ENCODE data around the gene LIN7A.
"Not testable (repeated sequence)": the region's sequence is repeated elsewhere in the genome, so short reads cannot be mapped to it uniquely, and the experiment has no call there.

Gene LIN7A

GRCh38 chr12:80782963-80783470 is 154.7 kb downstream of the LIN7A start:
- H3K36me3 Mint-ChIP-seq (ENCODE audit: low read depth); H3K27ac Mint-ChIP-seq; H3K27me3 Mint-ChIP-seq; H3K4me3 Mint-ChIP-seq; H3K4me1 Mint-ChIP-seq (ENCODE audit: low read depth); H3K9me3 Mint-ChIP-seq: not testable (repeated sequence)

- no peak overlapping the region for H3K27ac Mint-ChIP-seq
- H3K4me1 Mint-ChIP-seq (ENCODE audit: low read depth), result peaks cover 4% of the 10 kb centered on the region
- H3K9me3 Mint-ChIP-seq, result peaks cover 20% of the 10 kb centered on the region
- H3K27me3 Mint-ChIP-seq, result peaks cover 5% of the 10 kb centered on the region
- H3K4me3 Mint-ChIP-seq, result no peak overlapping the region
- H3K36me3 Mint-ChIP-seq (ENCODE audit: low read depth), result no peaks in the 10 kb centered on the region
These were observed 156.4 kb downstream of the LIN7A start for GRCh38 chr12:80781313-80781712.

- H3K27me3 Mint-ChIP-seq, result peaks cover 5% of the 10 kb centered on the region
- peaks cover 4% of the 10 kb centered on the region for H3K4me1 Mint-ChIP-seq (ENCODE audit: low read depth)
- no peak overlapping the region for H3K27ac Mint-ChIP-seq
- peaks cover 20% of the 10 kb centered on the region for H3K9me3 Mint-ChIP-seq
- no peaks in the 10 kb centered on the region for H3K36me3 Mint-ChIP-seq (ENCODE audit: low read depth)
- no peak overlapping the region for H3K4me3 Mint-ChIP-seq
These were observed 157.0 kb downstream of the LIN7A start for GRCh38 chr12:80780746-80781145.

GRCh38 chr12:80778005-80778541 is 159.7 kb downstream of the LIN7A start:
- H3K4me1 Mint-ChIP-seq (ENCODE audit: low read depth), result peaks cover 4% of the 10 kb centered on the region

GRCh38 chr12:80777587-80777986 is 160.1 kb downstream of the LIN7A start:
- H3K4me3 Mint-ChIP-seq, result no peak overlapping the region
- H3K27me3 Mint-ChIP-seq, result peaks cover 5% of the 10 kb centered on the region
- no peaks in the 10 kb centered on the region for H3K36me3 Mint-ChIP-seq (ENCODE audit: low read depth)
- no peak overlapping the region for H3K27ac Mint-ChIP-seq
- peaks cover 19% of the 10 kb centered on the region for H3K9me3 Mint-ChIP-seq
- peaks cover 4% of the 10 kb centered on the region for H3K4me1 Mint-ChIP-seq (ENCODE audit: low read depth)

More at GRCh38 chr12:80778005-80778541, 159.7 kb downstream of the LIN7A start:
- Mint-ChIP-seq H3K27ac (no peak overlapping the region), H3K36me3 (ENCODE audit: low read depth) (no peaks in the 10 kb centered on the region), H3K27me3 (peaks cover 5% of the 10 kb centered on the region), H3K4me3 (no peak overlapping the region), H3K9me3 (peaks cover 16% of the 10 kb centered on the region)

GRCh38 chr12:80776706-80777105 is 161.0 kb downstream of the LIN7A start:
- Mint-ChIP-seq H3K4me3 (no peak overlapping the region), H3K27me3 (peaks cover 5% of the 10 kb centered on the region), H3K36me3 (ENCODE audit: low read depth) (no peaks in the 10 kb centered on the region), H3K9me3 (peaks cover 22% of the 10 kb centered on the region), H3K4me1 (ENCODE audit: low read depth) (peaks cover 4% of the 10 kb centered on the region), H3K27ac (no peak overlapping the region)

- Mint-ChIP-seq H3K36me3 (ENCODE audit: low read depth) (no peaks in the 10 kb centered on the region), H3K27me3 (no peaks in the 10 kb centered on the region), H3K9me3 (peaks cover 13% of the 10 kb centered on the region), H3K4me1 (ENCODE audit: low read depth) (no peaks in the 10 kb centered on the region), H3K27ac (no peak overlapping the region), H3K4me3 (no peak overlapping the region)
These were observed 166.8 kb downstream of the LIN7A start for GRCh38 chr12:80770958-80771357.

- H3K4me3 Mint-ChIP-seq, result no peak overlapping the region
- peaks cover 13% of the 10 kb centered on the region for H3K9me3 Mint-ChIP-seq
- H3K27me3 Mint-ChIP-seq, result no peaks in the 10 kb centered on the region
- H3K27ac Mint-ChIP-seq, result no peak overlapping the region
- H3K36me3 Mint-ChIP-seq (ENCODE audit: low read depth), result no peaks in the 10 kb centered on the region
- H3K4me1 Mint-ChIP-seq (ENCODE audit: low read depth), result no peaks in the 10 kb centered on the region
These were observed 168.1 kb downstream of the LIN7A start for GRCh38 chr12:80769553-80770140.

GRCh38 chr12:80766897-80767296 is 170.8 kb downstream of the LIN7A start:
- Mint-ChIP-seq H3K27ac (no peak overlapping the region), H3K27me3 (no peaks in the 10 kb centered on the region), H3K9me3 (peaks cover 9% of the 10 kb centered on the region), H3K4me3 (no peak overlapping the region), H3K36me3 (ENCODE audit: low read depth) (no peaks in the 10 kb centered on the region), H3K4me1 (ENCODE audit: low read depth) (no peaks in the 10 kb centered on the region)

- Mint-ChIP-seq H3K27ac (no peak overlapping the region), H3K4me3 (no peak overlapping the region), H3K9me3 (peaks cover 7% of the 10 kb centered on the region), H3K4me1 (ENCODE audit: low read depth) (no peaks in the 10 kb centered on the region), H3K27me3 (no peaks in the 10 kb centered on the region), H3K36me3 (ENCODE audit: low read depth) (no peaks in the 10 kb centered on the region)
These were observed 171.5 kb downstream of the LIN7A start for GRCh38 chr12:80766210-80766609.

GRCh38 chr12:80763874-80764273 is 173.9 kb downstream of the LIN7A start:
- Mint-ChIP-seq H3K27me3 (no peaks in the 10 kb centered on the region), H3K27ac (no peak overlapping the region), H3K4me1 (ENCODE audit: low read depth) (no peaks in the 10 kb centered on the region), H3K9me3 (peaks cover 7% of the 10 kb centered on the region), H3K4me3 (no peak overlapping the region), H3K36me3 (ENCODE audit: low read depth) (no peaks in the 10 kb centered on the region)

GRCh38 chr12:80761838-80762237 is 175.9 kb downstream of the LIN7A start:
- H3K4me3 Mint-ChIP-seq, result no peak overlapping the region
- H3K9me3 Mint-ChIP-seq, result peaks cover 3% of the 10 kb centered on the region
- no peak overlapping the region for H3K27ac Mint-ChIP-seq
- H3K36me3 Mint-ChIP-seq (ENCODE audit: low read depth), result no peaks in the 10 kb centered on the region
- H3K4me1 Mint-ChIP-seq (ENCODE audit: low read depth), result no peaks in the 10 kb centered on the region
- H3K27me3 Mint-ChIP-seq, result no peaks in the 10 kb centered on the region

- Mint-ChIP-seq H3K36me3 (ENCODE audit: low read depth) (no peaks in the 10 kb centered on the region), H3K4me3 (no peak overlapping the region), H3K4me1 (ENCODE audit: low read depth) (no peaks in the 10 kb centered on the region), H3K9me3 (no peaks in the 10 kb centered on the region), H3K27me3 (no peaks in the 10 kb centered on the region), H3K27ac (no peak overlapping the region)
These were observed 180.9 kb downstream of the LIN7A start for GRCh38 chr12:80756875-80757274.

GRCh38 chr12:80754274-80754673 is 183.5 kb downstream of the LIN7A start:
- Mint-ChIP-seq H3K27me3 (no peaks in the 10 kb centered on the region), H3K9me3 (peaks cover 3% of the 10 kb centered on the region), H3K27ac (no peak overlapping the region), H3K36me3 (ENCODE audit: low read depth) (no peaks in the 10 kb centered on the region), H3K4me3 (no peak overlapping the region), H3K4me1 (ENCODE audit: low read depth) (no peaks in the 10 kb centered on the region)

GRCh38 chr12:80752464-80752863 is 185.3 kb downstream of the LIN7A start:
- Mint-ChIP-seq H3K9me3 (peaks cover 3% of the 10 kb centered on the region), H3K4me1 (ENCODE audit: low read depth) (no peaks in the 10 kb centered on the region), H3K4me3 (no peak overlapping the region), H3K36me3 (ENCODE audit: low read depth) (no peaks in the 10 kb centered on the region), H3K27ac (no peak overlapping the region), H3K27me3 (no peaks in the 10 kb centered on the region)

- peaks cover 3% of the 10 kb centered on the region for H3K9me3 Mint-ChIP-seq
- H3K4me1 Mint-ChIP-seq (ENCODE audit: low read depth), result no peaks in the 10 kb centered on the region
- no peak overlapping the region for H3K27ac Mint-ChIP-seq
- no peak overlapping the region for H3K4me3 Mint-ChIP-seq
- no peaks in the 10 kb centered on the region for H3K36me3 Mint-ChIP-seq (ENCODE audit: low read depth)
- H3K27me3 Mint-ChIP-seq, result no peaks in the 10 kb centered on the region
These were observed 188.3 kb downstream of the LIN7A start for GRCh38 chr12:80749456-80749855.
